IMR-90 (cell line): ENCODE data around the gene BMP10. TPM values are rescaled to one million over a fixed set of nuclear protein-coding genes. Genes with fewer than 3 reads are reported as not detected.

Source experiments
- ATAC-seq: fragments of 200-7000 bp; cut with Tn5 transposase; 2 replicates; pipeline ENCODE4 v1.9.1; 2020; ENCODE audit warnings: low read depth, mild to moderate bottlenecking, moderate library complexity
- BruUV-seq: library from RNA; stranded (reverse); fragments of 400-500 nt; replicated peaks from 2 replicates; lab custom pipeline; 2021; lab: Mats Ljungman, UMichigan
- CTCF ChIA-PET: fragments of 300-600 bp; formaldehyde crosslinking; extraction: SDS; loops from one replicate; lab custom pipeline; 2021; ENCODE audit warnings: antibody characterized with exemption; lab: Yijun Ruan, JAX
- POLR2A ChIA-PET: fragments of 300-600 bp; sonication (Branson Sonifier 250); formaldehyde crosslinking; loops from one replicate; lab custom pipeline; 2022; ENCODE audit warnings: antibody characterized with exemption; ENCODE audit not compliant: unreplicated experiment; lab: Charles Lee
- DNase-seq: peaks from one replicate; pipeline ENCODE4 v3.0.0; 2013
- H2AFZ ChIP-seq: replicated peaks from 2 replicates; pipeline ENCODE3; 2013; ENCODE audit warnings: low read length, mild to moderate bottlenecking; ENCODE audit not compliant: poor library complexity
- H2AK5ac ChIP-seq: 2 replicates; pipeline ENCODE4 v1.6.1; 2013; ENCODE audit warnings: low read depth, low read length, inconsistent platforms
- H2AK9ac ChIP-seq: replicated peaks from 2 replicates; pipeline ENCODE3; 2013; ENCODE audit warnings: mild to moderate bottlenecking, low read depth, low read length, moderate library complexity; ENCODE audit not compliant: poor library complexity
- H2BK120ac ChIP-seq: 2 replicates; pipeline ENCODE4 v1.6.1; 2013; ENCODE audit warnings: low read depth, low read length, inconsistent platforms
- H2BK15ac ChIP-seq: 3 replicates; pipeline ENCODE4 v1.6.1; 2013; ENCODE audit warnings: low read depth, low read length, inconsistent platforms
- H2BK20ac ChIP-seq: 2 replicates; pipeline ENCODE4 v1.6.1; 2013; ENCODE audit warnings: low read depth, mild to moderate bottlenecking, inconsistent platforms, low read length, moderate library complexity
- H2BK5ac ChIP-seq: 2 replicates; pipeline ENCODE4 v1.6.1; 2013; ENCODE audit warnings: mild to moderate bottlenecking, low read depth, low read length, inconsistent platforms; ENCODE audit not compliant: poor library complexity, severe bottlenecking
- H3K14ac ChIP-seq: replicated peaks from 2 replicates; pipeline ENCODE4 v1.6.1; 2013; ENCODE audit warnings: low read depth, low read length, inconsistent platforms
- H3K18ac ChIP-seq: 2 replicates; pipeline ENCODE4 v1.6.1; 2013; ENCODE audit warnings: low read depth, low read length, control low read depth
- H3K23ac ChIP-seq: 2 replicates; pipeline ENCODE4 v1.6.1; 2013; ENCODE audit warnings: low read depth, low read length, inconsistent platforms
- H3K27ac ChIP-seq: 2 replicates; pipeline ENCODE4 v1.5.1; 2013; ENCODE audit warnings: mild to moderate bottlenecking, control low read depth, low read length; ENCODE audit not compliant: insufficient read depth
- H3K27me3 ChIP-seq: 2 replicates; pipeline ENCODE4 v1.6.1; 2013; ENCODE audit warnings: low read length; ENCODE audit not compliant: control insufficient read depth, insufficient read depth
- H3K36me3 ChIP-seq: 2 replicates; pipeline ENCODE4 v1.6.1; 2013; ENCODE audit warnings: low read length, mixed read lengths; ENCODE audit not compliant: control insufficient read depth, insufficient read depth
- H3K4ac ChIP-seq: 2 replicates; pipeline ENCODE4 v1.6.1; 2013; ENCODE audit warnings: low read depth, low read length, inconsistent platforms
- H3K4me1 ChIP-seq: 2 replicates; pipeline ENCODE4 v1.6.1; 2013; ENCODE audit warnings: low read length, mixed read lengths; ENCODE audit not compliant: control insufficient read depth, insufficient read depth
- H3K4me2 ChIP-seq: 2 replicates; pipeline ENCODE4 v1.6.1; 2013; ENCODE audit warnings: low read depth, mild to moderate bottlenecking, control low read depth, low read length, moderate library complexity
- H3K4me3 ChIP-seq: 2 replicates; pipeline ENCODE4 v1.5.1; 2013; ENCODE audit warnings: low read depth, mild to moderate bottlenecking, control low read depth, low read length, moderate library complexity; ENCODE audit not compliant: insufficient read depth
- H3K56ac ChIP-seq: 2 replicates; pipeline ENCODE4 v1.6.1; 2013; ENCODE audit warnings: low read length, inconsistent platforms; ENCODE audit not compliant: insufficient read depth; ENCODE audit errors: extremely low read depth
- H3K79me1 ChIP-seq, 2 experiments: 2 replicates each; pipeline ENCODE4 v1.6.1; 2013; ENCODE audit warnings: low read length in 2 of 2, inconsistent platforms in 1 of 2, low read depth in 1 of 2
- H3K9ac ChIP-seq: 2 replicates; pipeline ENCODE4 v1.6.1; 2013; ENCODE audit warnings: low read depth, low read length, control low read depth
- H3K9me1 ChIP-seq: 2 replicates; pipeline ENCODE4 v1.6.1; 2013; ENCODE audit warnings: low read length, inconsistent platforms; ENCODE audit not compliant: insufficient read depth
- H3K9me3 ChIP-seq: 2 replicates; pipeline ENCODE4 v1.6.1; 2013; ENCODE audit warnings: low read length; ENCODE audit not compliant: control insufficient read depth, insufficient read depth
- H4K20me1 ChIP-seq: 2 replicates; pipeline ENCODE4 v1.6.1; 2013; ENCODE audit warnings: low read length, inconsistent platforms; ENCODE audit not compliant: insufficient read depth
- H4K5ac ChIP-seq: 2 replicates; pipeline ENCODE4 v1.6.1; 2013; ENCODE audit warnings: mild to moderate bottlenecking, low read depth, low read length, control low read depth
- H4K8ac ChIP-seq, 2 experiments: 2 replicates each; pipeline ENCODE4 v1.6.1; 2013; ENCODE audit warnings: low read depth in 2 of 2, low read length in 2 of 2, control low read depth in 1 of 2, inconsistent platforms in 1 of 2
- H4K91ac ChIP-seq: 2 replicates; pipeline ENCODE4 v1.6.1; 2013; ENCODE audit warnings: low read depth, low read length, inconsistent platforms; ENCODE audit not compliant: insufficient read depth
- CEBPB ChIP-seq: IDR thresholded peaks from 2 replicates; pipeline ENCODE4 v1.6.1; 2012; ENCODE audit warnings: low read depth, low read length, improper control_type of control experiment
- CTCF ChIP-seq: conservative IDR thresholded peaks from 2 replicates; pipeline ENCODE4 v1.5.1; 2012; ENCODE audit warnings: mild to moderate bottlenecking, low read depth, low read length, improper control_type of control experiment
- ELK1 ChIP-seq: fragments of 150-350 bp; IDR thresholded peaks from 2 replicates; pipeline ENCODE4 v1.6.1; 2016; ENCODE audit warnings: low read depth, mild to moderate bottlenecking, low read length, moderate library complexity, borderline replicate concordance
- FOS ChIP-seq: fragments of 150-350 bp; IDR thresholded peaks from 2 replicates; pipeline ENCODE4 v1.6.1; 2016; ENCODE audit warnings: low read depth, low read length
- MAFK ChIP-seq: IDR thresholded peaks from 2 replicates; pipeline ENCODE4 v1.6.1; 2012; ENCODE audit warnings: low read depth, low read length, improper control_type of control experiment
- MAZ ChIP-seq: IDR thresholded peaks from 2 replicates; pipeline ENCODE4 v1.6.1; 2012; ENCODE audit warnings: low read depth, mild to moderate bottlenecking, low read length, improper control_type of control experiment, moderate library complexity, borderline replicate concordance
- MXI1 ChIP-seq: IDR thresholded peaks from 2 replicates; pipeline ENCODE4 v1.6.1; 2012; ENCODE audit warnings: low read depth, mild to moderate bottlenecking, low read length, moderate library complexity, borderline replicate concordance
- NFE2L2 ChIP-seq: fragments of 150-350 bp; IDR thresholded peaks from 2 replicates; pipeline ENCODE4 v1.6.1; 2016; ENCODE audit warnings: low read depth, mild to moderate bottlenecking, low read length
- POLR2A ChIP-seq: IDR thresholded peaks from 2 replicates; pipeline ENCODE4 v1.6.1; 2012; ENCODE audit warnings: mild to moderate bottlenecking, low read depth, low read length
- RAD21 ChIP-seq: IDR thresholded peaks from 2 replicates; pipeline ENCODE4 v1.6.1; 2012; ENCODE audit warnings: low read length, improper control_type of control experiment
- RFX5 ChIP-seq: IDR thresholded peaks from 2 replicates; pipeline ENCODE4 v1.8.0; 2012; ENCODE audit warnings: low read depth, mild to moderate bottlenecking, low read length, moderate library complexity
- WGBS, 2 experiments: methylation state at CpG; one replicate each; pipeline versions ENCODE4 v1.1.5 to v1.1.7; 2013; ENCODE audit warnings: missing lambda C conversion rate in 2 of 2; ENCODE audit not compliant: insufficient read length in 1 of 2; ENCODE audit errors: extremely low coverage in 2 of 2; 5-methylcytosine and 5-hydroxymethylcytosine counted together
- dilution Hi-C: fragments of 300-500 bp; cut with HindIII; formaldehyde crosslinking; loops from one replicate; pipeline ENCODE4 v1.14.3; 2018; ENCODE audit warnings: low sequenced_read_pairs; ENCODE audit not compliant: unreplicated experiment
- in situ Hi-C: fragments of 300-500 bp; cut with MboI; formaldehyde crosslinking; loops from 3 replicates; pipeline ENCODE4 v1.14.3; 2019; ENCODE audit warnings: low sequenced_read_pairs, inconsistent platforms, mixed read lengths
- intact Hi-C: fragments of 100-400 bp; cut with micrococcal nuclease; formaldehyde crosslinking; loops from 2 replicates; pipeline ENCODE4 v1.10.0; 2022
- polyA plus RNA-seq, 3 experiments: library from polyadenylated mRNA; depleted of rRNA; stranded (reverse); fragments of >200 nt; gene quantifications; 2 replicates each; pipeline ENCODE4 v1.2.3, GENCODE V29; 2012; ENCODE audit warnings: low replicate concordance in 1 of 3
- total RNA-seq: library from RNA; depleted of rRNA; stranded (reverse); fragments of >200 nt; gene quantifications from 2 replicates; pipeline ENCODE4 v1.2.3, GENCODE V29; 2012
- TF ChIP-seq, protein P1 (sequence below): fragments of 150-350 bp; IDR thresholded peaks from 2 replicates; pipeline ENCODE4 v1.6.1; 2017; ENCODE audit warnings: mild to moderate bottlenecking, antibody characterized with exemption, low read length, low read depth

Gene BMP10
- total and polyA plus RNA-seq, 2 of the 4 experiments (the other 2 are of a cell fraction), result not detected

- ChIA-PET POLR2A (no interaction called here), CTCF (interaction anchor here (0.6 kb wide), 1 partner anchor 75 kb away, joined by 3 read pairs; no protein-coding TSS in a partner anchor)
- H4K5ac ChIP-seq, result no peak overlapping the region
- no peak overlapping the region for H2BK20ac ChIP-seq
- no peak for ATAC-seq
- no peak overlapping the region for H2BK15ac ChIP-seq
- no peaks in the 10 kb centered on the region for H3K36me3 ChIP-seq
- H3K27ac ChIP-seq, result no peak overlapping the region
- H3K9me1 ChIP-seq, result peaks cover 3% of the 10 kb centered on the region; the same call in 1 of the 2 replicates
- no peaks in the 10 kb centered on the region for H3K79me1 ChIP-seq
- no peak overlapping the region for H3K9ac ChIP-seq
- intact Hi-C loops, result no loop called here
- H2BK5ac ChIP-seq, result no peak overlapping the region
- no peak overlapping the region for H2AK9ac ChIP-seq
- in situ Hi-C loops, result loop anchor here (5.0 kb wide), 1 partner anchor 165 kb away; no protein-coding TSS in a partner anchor
- no peak overlapping the region for H3K23ac ChIP-seq
- H3K9me3 ChIP-seq, result no peaks in the 10 kb centered on the region; the same call in 1 of the 2 replicates
- no peak overlapping the region for H2BK120ac ChIP-seq
- no peak overlapping the region for H3K4me3 ChIP-seq
- H3K4ac ChIP-seq, result no peak overlapping the region
- H3K4me1 ChIP-seq, result peaks cover 8% of the 10 kb centered on the region
- BruUV-seq, result no TSS peak
- H3K18ac ChIP-seq, result no peak overlapping the region
- H4K8ac ChIP-seq, result no peak overlapping the region
- H2AFZ ChIP-seq, result no peak overlapping the region
- H4K91ac ChIP-seq, result no peak overlapping the region
- H3K27me3 ChIP-seq, result no peaks in the 10 kb centered on the region
- H4K20me1 ChIP-seq, result no peaks in the 10 kb centered on the region
- no peak overlapping the region for H3K4me2 ChIP-seq
- TF ChIP-seq, protein P1, sequence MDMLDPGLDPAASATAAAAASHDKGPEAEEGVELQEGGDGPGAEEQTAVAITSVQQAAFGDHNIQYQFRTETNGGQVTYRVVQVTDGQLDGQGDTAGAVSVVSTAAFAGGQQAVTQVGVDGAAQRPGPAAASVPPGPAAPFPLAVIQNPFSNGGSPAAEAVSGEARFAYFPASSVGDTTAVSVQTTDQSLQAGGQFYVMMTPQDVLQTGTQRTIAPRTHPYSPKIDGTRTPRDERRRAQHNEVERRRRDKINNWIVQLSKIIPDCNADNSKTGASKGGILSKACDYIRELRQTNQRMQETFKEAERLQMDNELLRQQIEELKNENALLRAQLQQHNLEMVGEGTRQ, result no peak
- TF ChIP-seq CTCF (no peak), CEBPB (no peak), RFX5 (no peak), MAZ (no peak), MAFK (no peak), NFE2L2 (no peak), RAD21 (no peak), FOS (no peak), MXI1 (no peak), POLR2A (no peak), ELK1 (no peak)
- H3K14ac ChIP-seq, result no peak overlapping the region
- WGBS, 2 experiments, result no CpG with 5 or more reads among the region's 2 CpGs
- no peak for DNase-seq
- no peak overlapping the region; the same call in 1 of the 2 replicates for H2AK5ac ChIP-seq
- dilution Hi-C loops, result no loop called here
- H3K56ac ChIP-seq, result no peak overlapping the region
Measured at GRCh38 chr2:68912732-68913131, 41.5 kb upstream of the BMP10 start.
